GM12864 (cell line): ENCODE data around the gene ASMTL.
"Not testable (repeated sequence)": the region's sequence is repeated elsewhere in the genome, so short reads cannot be mapped to it uniquely, and the experiment has no call there.

ENCODE experiments used
- DNase-seq: peaks from one replicate; pipeline ENCODE4 v3.0.0-alpha.2; 2011; ENCODE audit warnings: low read depth
- H3K4me3 ChIP-seq: 2 replicates; pipeline ENCODE4 v1.5.1; 2011; ENCODE audit warnings: mild to moderate bottlenecking, low read depth, low read length, control low read depth
- CTCF ChIP-seq: IDR thresholded peaks from 2 replicates; pipeline ENCODE4 v1.5.1; 2011; ENCODE audit warnings: low read depth, mild to moderate bottlenecking, moderate library complexity, low read length, control low read depth, inconsistent platforms; ENCODE audit errors: missing control alignments

ASMTL gene

GRCh38 chrX:1417921-1418771 lies 34.6 kb downstream of the ASMTL start:
- TF ChIP-seq CTCF, result no peak
- H3K4me3 ChIP-seq, result no peak overlapping the region
- DNase-seq, result no peak

GRCh38 chrX:1416965-1417760 lies 35.5 kb downstream of the ASMTL start:
- DNase-seq, result no peak
- H3K4me3 ChIP-seq, result no peak overlapping the region
- TF ChIP-seq CTCF, result no peak

- H3K4me3 ChIP-seq, result no peak overlapping the region
- TF ChIP-seq CTCF, result no peak
- DNase-seq, result no peak
Measured at GRCh38 chrX:1416327-1416784, 36.4 kb downstream of the ASMTL start.

GRCh38 chrX:1412551-1413161 lies 40.1 kb downstream of the ASMTL start:
- TF ChIP-seq CTCF, result no peak
- DNase-seq, result no peak
- no peak overlapping the region for H3K4me3 ChIP-seq

- TF ChIP-seq CTCF, result no peak
- no peak for DNase-seq
- H3K4me3 ChIP-seq, result no peak overlapping the region
Measured at GRCh38 chrX:1411326-1411725, 41.4 kb downstream of the ASMTL start.

- H3K4me3 ChIP-seq, result no peak overlapping the region
- no peak for DNase-seq
- TF ChIP-seq CTCF, result no peak
Measured at GRCh38 chrX:1407035-1407434, 45.7 kb downstream of the ASMTL start.

- not testable (repeated sequence) for DNase-seq
Measured at GRCh38 chrX:1405769-1406168, 46.9 kb downstream of the ASMTL start.

GRCh38 chrX:1403867-1404266 lies 48.8 kb downstream of the ASMTL start:
- H3K4me3 ChIP-seq, DNase-seq: not testable (repeated sequence)

More at GRCh38 chrX:1405769-1406168, 46.9 kb downstream of the ASMTL start:
- not testable (repeated sequence) for H3K4me3 ChIP-seq
